Thyroid gland (tissue), 4 donors: ENCODE data around the gene CMTM8.

Source experiments
- POLR2A ChIP-seq, 2 donors: fragments of 450-650 bp; IDR thresholded peaks; one replicate each; pipeline ENCODE4 v1.6.1; 2017; ENCODE audit warnings: antibody characterized with exemption in 2 of 2, mild to moderate bottlenecking in 2 of 2, moderate library complexity in 1 of 2
- TF ChIP-seq, protein P1 (sequence below), 6 experiments: fragments of 200-600 bp in 3 of 6; fragments of 450-650 bp in 3 of 6; sonication (generic) in 3 of 6; IDR thresholded peaks; one replicate each; pipeline ENCODE4 v1.5.1; 2016 to 2019; ENCODE audit warnings: antibody characterized with exemption in 6 of 6, mild to moderate bottlenecking in 2 of 6, inconsistent platforms in 1 of 6, moderate library complexity in 1 of 6

DNA sequence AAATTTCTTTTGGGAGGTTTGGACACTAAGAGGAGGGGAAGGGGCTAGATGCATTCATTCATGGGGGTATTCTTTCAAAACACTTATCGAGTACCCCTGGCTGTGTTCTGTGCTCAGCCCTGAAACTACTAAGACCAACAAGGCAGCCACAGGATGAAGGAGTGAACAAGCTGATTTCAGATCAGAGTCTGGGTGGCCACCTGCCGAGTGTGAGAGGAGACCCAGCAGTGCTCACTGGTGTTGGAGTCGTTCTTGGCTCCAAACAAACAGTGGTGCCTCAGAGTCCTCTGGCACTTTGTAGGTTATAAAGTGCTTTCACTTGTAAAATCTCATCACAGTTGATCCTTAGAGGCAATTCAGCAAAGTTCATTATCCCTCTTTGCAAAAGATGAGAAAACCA, 48.8 kb upstream of the CMTM8 start:
- TF ChIP-seq, protein P1, sequence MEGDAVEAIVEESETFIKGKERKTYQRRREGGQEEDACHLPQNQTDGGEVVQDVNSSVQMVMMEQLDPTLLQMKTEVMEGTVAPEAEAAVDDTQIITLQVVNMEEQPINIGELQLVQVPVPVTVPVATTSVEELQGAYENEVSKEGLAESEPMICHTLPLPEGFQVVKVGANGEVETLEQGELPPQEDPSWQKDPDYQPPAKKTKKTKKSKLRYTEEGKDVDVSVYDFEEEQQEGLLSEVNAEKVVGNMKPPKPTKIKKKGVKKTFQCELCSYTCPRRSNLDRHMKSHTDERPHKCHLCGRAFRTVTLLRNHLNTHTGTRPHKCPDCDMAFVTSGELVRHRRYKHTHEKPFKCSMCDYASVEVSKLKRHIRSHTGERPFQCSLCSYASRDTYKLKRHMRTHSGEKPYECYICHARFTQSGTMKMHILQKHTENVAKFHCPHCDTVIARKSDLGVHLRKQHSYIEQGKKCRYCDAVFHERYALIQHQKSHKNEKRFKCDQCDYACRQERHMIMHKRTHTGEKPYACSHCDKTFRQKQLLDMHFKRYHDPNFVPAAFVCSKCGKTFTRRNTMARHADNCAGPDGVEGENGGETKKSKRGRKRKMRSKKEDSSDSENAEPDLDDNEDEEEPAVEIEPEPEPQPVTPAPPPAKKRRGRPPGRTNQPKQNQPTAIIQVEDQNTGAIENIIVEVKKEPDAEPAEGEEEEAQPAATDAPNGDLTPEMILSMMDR (IDR thresholded peaks at IDR 0.05), result no peak
- no peak for TF ChIP-seq POLR2A (IDR thresholded peaks at IDR 0.05)
